IMR-90 (cell line): ENCODE results near the gene NDUFV2. TPM values are rescaled to one million over a fixed set of nuclear protein-coding genes. Genes with fewer than 3 reads are reported as not detected.
A peak's percentile ranks its signal among the peaks of the same experiment; 100 is the strongest.

Experiments used
- ATAC-seq: fragments of 200-7000 bp; cut with Tn5 transposase; 2 replicates; pipeline ENCODE4 v1.9.1; 2020; ENCODE audit warnings: low read depth, mild to moderate bottlenecking, moderate library complexity
- BruUV-seq: library from RNA; stranded (reverse); fragments of 400-500 nt; replicated peaks from 2 replicates; lab custom pipeline; 2021; lab: Mats Ljungman, UMichigan
- CTCF ChIA-PET: fragments of 300-600 bp; formaldehyde crosslinking; extraction: SDS; loops from one replicate; lab custom pipeline; 2021; ENCODE audit warnings: antibody characterized with exemption; lab: Yijun Ruan, JAX
- POLR2A ChIA-PET: fragments of 300-600 bp; sonication (Branson Sonifier 250); formaldehyde crosslinking; loops from one replicate; lab custom pipeline; 2022; ENCODE audit warnings: antibody characterized with exemption; ENCODE audit not compliant: unreplicated experiment; lab: Charles Lee
- DNase-seq: peaks from one replicate; pipeline ENCODE4 v3.0.0; 2013
- H2AFZ ChIP-seq: replicated peaks from 2 replicates; pipeline ENCODE3; 2013; ENCODE audit warnings: low read length, mild to moderate bottlenecking; ENCODE audit not compliant: poor library complexity
- H2AK5ac ChIP-seq: 2 replicates; pipeline ENCODE4 v1.6.1; 2013; ENCODE audit warnings: low read depth, low read length, inconsistent platforms
- H2AK9ac ChIP-seq: replicated peaks from 2 replicates; pipeline ENCODE3; 2013; ENCODE audit warnings: mild to moderate bottlenecking, low read depth, low read length, moderate library complexity; ENCODE audit not compliant: poor library complexity
- H2BK120ac ChIP-seq: 2 replicates; pipeline ENCODE4 v1.6.1; 2013; ENCODE audit warnings: low read depth, low read length, inconsistent platforms
- H2BK15ac ChIP-seq: 3 replicates; pipeline ENCODE4 v1.6.1; 2013; ENCODE audit warnings: low read depth, low read length, inconsistent platforms
- H2BK20ac ChIP-seq: 2 replicates; pipeline ENCODE4 v1.6.1; 2013; ENCODE audit warnings: low read depth, mild to moderate bottlenecking, inconsistent platforms, low read length, moderate library complexity
- H2BK5ac ChIP-seq: 2 replicates; pipeline ENCODE4 v1.6.1; 2013; ENCODE audit warnings: mild to moderate bottlenecking, low read depth, low read length, inconsistent platforms; ENCODE audit not compliant: poor library complexity, severe bottlenecking
- H3K14ac ChIP-seq: replicated peaks from 2 replicates; pipeline ENCODE4 v1.6.1; 2013; ENCODE audit warnings: low read depth, low read length, inconsistent platforms
- H3K18ac ChIP-seq: 2 replicates; pipeline ENCODE4 v1.6.1; 2013; ENCODE audit warnings: low read depth, low read length, control low read depth
- H3K23ac ChIP-seq: 2 replicates; pipeline ENCODE4 v1.6.1; 2013; ENCODE audit warnings: low read depth, low read length, inconsistent platforms
- H3K27ac ChIP-seq: 2 replicates; pipeline ENCODE4 v1.5.1; 2013; ENCODE audit warnings: mild to moderate bottlenecking, control low read depth, low read length; ENCODE audit not compliant: insufficient read depth
- H3K27me3 ChIP-seq: 2 replicates; pipeline ENCODE4 v1.6.1; 2013; ENCODE audit warnings: low read length; ENCODE audit not compliant: control insufficient read depth, insufficient read depth
- H3K36me3 ChIP-seq: 2 replicates; pipeline ENCODE4 v1.6.1; 2013; ENCODE audit warnings: low read length, mixed read lengths; ENCODE audit not compliant: control insufficient read depth, insufficient read depth
- H3K4ac ChIP-seq: 2 replicates; pipeline ENCODE4 v1.6.1; 2013; ENCODE audit warnings: low read depth, low read length, inconsistent platforms
- H3K4me1 ChIP-seq: 2 replicates; pipeline ENCODE4 v1.6.1; 2013; ENCODE audit warnings: low read length, mixed read lengths; ENCODE audit not compliant: control insufficient read depth, insufficient read depth
- H3K4me2 ChIP-seq: 2 replicates; pipeline ENCODE4 v1.6.1; 2013; ENCODE audit warnings: low read depth, mild to moderate bottlenecking, control low read depth, low read length, moderate library complexity
- H3K4me3 ChIP-seq: 2 replicates; pipeline ENCODE4 v1.5.1; 2013; ENCODE audit warnings: low read depth, mild to moderate bottlenecking, control low read depth, low read length, moderate library complexity; ENCODE audit not compliant: insufficient read depth
- H3K56ac ChIP-seq: 2 replicates; pipeline ENCODE4 v1.6.1; 2013; ENCODE audit warnings: low read length, inconsistent platforms; ENCODE audit not compliant: insufficient read depth; ENCODE audit errors: extremely low read depth
- H3K79me1 ChIP-seq, 2 experiments: 2 replicates each; pipeline ENCODE4 v1.6.1; 2013; ENCODE audit warnings: low read length in 2 of 2, inconsistent platforms in 1 of 2, low read depth in 1 of 2
- H3K9ac ChIP-seq: 2 replicates; pipeline ENCODE4 v1.6.1; 2013; ENCODE audit warnings: low read depth, low read length, control low read depth
- H3K9me1 ChIP-seq: 2 replicates; pipeline ENCODE4 v1.6.1; 2013; ENCODE audit warnings: low read length, inconsistent platforms; ENCODE audit not compliant: insufficient read depth
- H3K9me3 ChIP-seq: 2 replicates; pipeline ENCODE4 v1.6.1; 2013; ENCODE audit warnings: low read length; ENCODE audit not compliant: control insufficient read depth, insufficient read depth
- H4K20me1 ChIP-seq: 2 replicates; pipeline ENCODE4 v1.6.1; 2013; ENCODE audit warnings: low read length, inconsistent platforms; ENCODE audit not compliant: insufficient read depth
- H4K5ac ChIP-seq: 2 replicates; pipeline ENCODE4 v1.6.1; 2013; ENCODE audit warnings: mild to moderate bottlenecking, low read depth, low read length, control low read depth
- H4K8ac ChIP-seq, 2 experiments: 2 replicates each; pipeline ENCODE4 v1.6.1; 2013; ENCODE audit warnings: low read depth in 2 of 2, low read length in 2 of 2, control low read depth in 1 of 2, inconsistent platforms in 1 of 2
- H4K91ac ChIP-seq: 2 replicates; pipeline ENCODE4 v1.6.1; 2013; ENCODE audit warnings: low read depth, low read length, inconsistent platforms; ENCODE audit not compliant: insufficient read depth
- BHLHE40 ChIP-seq: fragments of 150-350 bp; IDR thresholded peaks from 2 replicates; pipeline ENCODE4 v1.6.1; 2016; ENCODE audit warnings: mild to moderate bottlenecking, low read depth, low read length
- POLR2A ChIP-seq: IDR thresholded peaks from 2 replicates; pipeline ENCODE4 v1.6.1; 2012; ENCODE audit warnings: mild to moderate bottlenecking, low read depth, low read length
- SMC3 ChIP-seq: fragments of 150-350 bp; IDR thresholded peaks from 2 replicates; pipeline ENCODE4 v1.6.1; 2016; ENCODE audit warnings: low read depth, mild to moderate bottlenecking, antibody characterized with exemption, low read length, moderate library complexity
- WGBS, 2 experiments: methylation state at CpG; one replicate each; pipeline versions ENCODE4 v1.1.5 to v1.1.7; 2013; ENCODE audit warnings: missing lambda C conversion rate in 2 of 2; ENCODE audit not compliant: insufficient read length in 1 of 2; ENCODE audit errors: extremely low coverage in 2 of 2; 5-methylcytosine and 5-hydroxymethylcytosine counted together
- dilution Hi-C: fragments of 300-500 bp; cut with HindIII; formaldehyde crosslinking; loops from one replicate; pipeline ENCODE4 v1.14.3; 2018; ENCODE audit warnings: low sequenced_read_pairs; ENCODE audit not compliant: unreplicated experiment
- in situ Hi-C: fragments of 300-500 bp; cut with MboI; formaldehyde crosslinking; loops from 3 replicates; pipeline ENCODE4 v1.14.3; 2019; ENCODE audit warnings: low sequenced_read_pairs, inconsistent platforms, mixed read lengths
- intact Hi-C: fragments of 100-400 bp; cut with micrococcal nuclease; formaldehyde crosslinking; loops from 2 replicates; pipeline ENCODE4 v1.10.0; 2022
- polyA plus RNA-seq, 3 experiments: library from polyadenylated mRNA; depleted of rRNA; stranded (reverse); fragments of >200 nt; gene quantifications; 2 replicates each; pipeline ENCODE4 v1.2.3, GENCODE V29; 2012; ENCODE audit warnings: low replicate concordance in 1 of 3
- total RNA-seq: library from RNA; depleted of rRNA; stranded (reverse); fragments of >200 nt; gene quantifications from 2 replicates; pipeline ENCODE4 v1.2.3, GENCODE V29; 2012

The NDUFV2 gene
- total and polyA plus RNA-seq, 2 of the 4 experiments (the other 2 are of a cell fraction) = 106 to 126 TPM

- peaks cover 2% of the 10 kb centered on the region; the same call in 1 of the 2 replicates for H3K4me1 ChIP-seq
- H3K4ac ChIP-seq = peak overlapping the region; percentile 81; the same call in 1 of the 2 replicates
- H3K9ac ChIP-seq = peak overlapping the region; percentile 79
- H3K36me3 ChIP-seq = peaks cover 2% of the 10 kb centered on the region; the same call in 1 of the 2 replicates
- no peak overlapping the region for H2AK9ac ChIP-seq
- WGBS, 2 experiments = no CpG with 5 or more reads among the region's 17 CpGs
- peak overlapping the region; percentile 96 for H2BK5ac ChIP-seq
- H2BK120ac ChIP-seq = peak overlapping the region; percentile 83
- H3K18ac ChIP-seq = peak overlapping the region; percentile 48; the same call in 1 of the 2 replicates
- H3K4me2 ChIP-seq = peak overlapping the region; percentile 97
- peak; percentile 72 for TF ChIP-seq POLR2A
- TF ChIP-seq SMC3 = no peak
- TF ChIP-seq BHLHE40 = no peak
- intact Hi-C loops = loop anchor here (1.0 kb wide), 1 partner anchor 8 kb away; no protein-coding TSS in a partner anchor
- CTCF ChIA-PET = interaction anchor here (2.4 kb wide), 1 partner anchor 28 kb away, joined by 5 read pairs; no protein-coding TSS in a partner anchor
- TSS peak; percentile 95 for BruUV-seq
- H3K56ac ChIP-seq = peak overlapping the region; percentile 90
- POLR2A ChIA-PET = interaction anchor here (0.6 kb wide), 2 partner anchors 40 to 475 kb away, joined by 3 to 5 read pairs; no protein-coding TSS in a partner anchor
- ATAC-seq = no peak; the same call in 1 of the 2 replicates
- H3K23ac ChIP-seq = peak overlapping the region; percentile 85; the same call in 1 of the 2 replicates
- 0 out of 2 replicates have a peak, but pooled peaks cover 3% of the 10 kb centered on the region for H3K9me1 ChIP-seq
- H3K27ac ChIP-seq = peak overlapping the region; percentile 78
- H4K20me1 ChIP-seq = peaks cover 36% of the 10 kb centered on the region; the same call in 1 of the 2 replicates
- H3K14ac ChIP-seq = peak overlapping the region; percentile 98
- H4K91ac ChIP-seq = peak overlapping the region; percentile 90
- H3K79me1 ChIP-seq = peaks cover 3 to 20% of the 10 kb centered on the region in 2 experiments; a peak in 2 of 4 replicates
- peak overlapping the region; percentile 76 for H3K4me3 ChIP-seq
- H2AFZ ChIP-seq = peak overlapping the region; percentile 80
- H3K27me3 ChIP-seq = no peaks in the 10 kb centered on the region
- peak; percentile 86 for DNase-seq
- peak overlapping the region; percentile 69 for H2BK20ac ChIP-seq
- H4K5ac ChIP-seq = peak overlapping the region; percentile 90; the same call in 1 of the 2 replicates
- H4K8ac ChIP-seq = peak overlapping the region; percentile 91 to 93
- no peaks in the 10 kb centered on the region for H3K9me3 ChIP-seq
- in situ Hi-C loops = no loop called here
- H2AK5ac ChIP-seq = peak overlapping the region; percentile 55
- peak overlapping the region; percentile 77; the same call in 2 of the 3 replicates for H2BK15ac ChIP-seq
- dilution Hi-C loops = no loop called here
Measured at GRCh38 chr18:9101730-9102507, 580 bp upstream of the NDUFV2 start.
